Osteocyte (in vitro differentiated cells): Measurements from ENCODE around the gene HOMER1. TPM values are rescaled to one million over a fixed set of nuclear protein-coding genes. Genes with fewer than 3 reads are reported as not detected.
A peak's percentile ranks its signal among the peaks of the same experiment; 100 is the strongest.

Source experiments
- DNase-seq: peaks from one replicate; pipeline ENCODE4 v3.0.0; 2021; ENCODE audit warnings: mixed read lengths; ENCODE audit not compliant: unreplicated experiment; ENCODE audit errors: extremely low spot score
- H3K27ac Mint-ChIP-seq: one replicate; pipeline ENCODE4 v1.8.0; 2021; ENCODE audit warnings: mild to moderate bottlenecking, mixed read lengths; ENCODE audit not compliant: unreplicated experiment
- H3K27me3 Mint-ChIP-seq: one replicate; pipeline ENCODE4 v1.8.0; 2021; ENCODE audit warnings: mixed read lengths; ENCODE audit not compliant: unreplicated experiment
- H3K36me3 Mint-ChIP-seq: one replicate; pipeline ENCODE4 v1.8.0; 2021; ENCODE audit warnings: mixed read lengths; ENCODE audit not compliant: unreplicated experiment
- H3K4me1 Mint-ChIP-seq: one replicate; pipeline ENCODE4 v1.8.0; 2021; ENCODE audit warnings: mixed read lengths; ENCODE audit not compliant: unreplicated experiment
- H3K4me3 Mint-ChIP-seq: one replicate; pipeline ENCODE4 v1.8.0; 2021; ENCODE audit warnings: mild to moderate bottlenecking, moderate library complexity, mixed read lengths; ENCODE audit not compliant: unreplicated experiment
- H3K9me3 Mint-ChIP-seq: one replicate; pipeline ENCODE4 v1.8.0; 2021; ENCODE audit warnings: mixed read lengths; ENCODE audit not compliant: unreplicated experiment
- CTCF ChIP-seq: fragments of 200-600 bp; sonication (generic); IDR thresholded peaks from 2 replicates; pipeline ENCODE4 v1.5.0; 2021; ENCODE audit warnings: antibody characterized with exemption, mild to moderate bottlenecking, moderate library complexity
- total RNA-seq: library from RNA; stranded (reverse); gene quantifications from 2 replicates; pipeline ENCODE4 v1.2.1, GENCODE V29; 2021

The HOMER1 gene
- total RNA-seq, 1 donor from 2014 or later: 7.2 TPM

- no peak for DNase-seq
- TF ChIP-seq CTCF: no peak
- peak overlapping the region; percentile 89 for H3K4me3 Mint-ChIP-seq
- peaks cover 3% of the 10 kb centered on the region for H3K27me3 Mint-ChIP-seq
- no peaks in the 10 kb centered on the region for H3K9me3 Mint-ChIP-seq
- no peaks in the 10 kb centered on the region for H3K36me3 Mint-ChIP-seq
- peaks cover 32% of the 10 kb centered on the region for H3K4me1 Mint-ChIP-seq
- H3K27ac Mint-ChIP-seq: peak overlapping the region; percentile 89
These were observed 628 bp downstream of the HOMER1 start for GRCh38 chr5:79513308-79513703.

- Mint-ChIP-seq H3K9me3 (no peaks in the 10 kb centered on the region), H3K27ac (peak overlapping the region; percentile 89), H3K27me3 (peaks cover 3% of the 10 kb centered on the region), H3K36me3 (no peaks in the 10 kb centered on the region), H3K4me3 (peak overlapping the region; percentile 89), H3K4me1 (peaks cover 37% of the 10 kb centered on the region)
- TF ChIP-seq CTCF: no peak
- no peak for DNase-seq
These were observed 1.2 kb downstream of the HOMER1 start for GRCh38 chr5:79512471-79513307.

GRCh38 chr5:79512049-79512448, 1.9 kb downstream of the HOMER1 start:
- peak overlapping the region; percentile 89 for H3K4me3 Mint-ChIP-seq
- H3K27ac Mint-ChIP-seq: peak overlapping the region; percentile 89
- no peaks in the 10 kb centered on the region for H3K36me3 Mint-ChIP-seq
- no peak for DNase-seq
- H3K4me1 Mint-ChIP-seq: peaks cover 43% of the 10 kb centered on the region
- no peaks in the 10 kb centered on the region for H3K9me3 Mint-ChIP-seq
- TF ChIP-seq CTCF: no peak
- H3K27me3 Mint-ChIP-seq: peaks cover 2% of the 10 kb centered on the region

GRCh38 chr5:79510638-79511037, 3.3 kb downstream of the HOMER1 start:
- TF ChIP-seq CTCF: no peak
- no peak for DNase-seq
- H3K36me3 Mint-ChIP-seq: peaks cover 2% of the 10 kb centered on the region
- H3K4me1 Mint-ChIP-seq: peaks cover 43% of the 10 kb centered on the region
- H3K4me3 Mint-ChIP-seq: no peak overlapping the region
- no peaks in the 10 kb centered on the region for H3K9me3 Mint-ChIP-seq
- no peaks in the 10 kb centered on the region for H3K27me3 Mint-ChIP-seq
- H3K27ac Mint-ChIP-seq: no peak overlapping the region

GRCh38 chr5:79509244-79509885, 4.6 kb downstream of the HOMER1 start:
- H3K4me1 Mint-ChIP-seq: peaks cover 38% of the 10 kb centered on the region
- no peak overlapping the region for H3K4me3 Mint-ChIP-seq
- H3K36me3 Mint-ChIP-seq: peaks cover 2% of the 10 kb centered on the region
- no peaks in the 10 kb centered on the region for H3K9me3 Mint-ChIP-seq
- no peaks in the 10 kb centered on the region for H3K27me3 Mint-ChIP-seq
- no peak for DNase-seq
- no peak for TF ChIP-seq CTCF
- no peak overlapping the region for H3K27ac Mint-ChIP-seq
